ENCODE data around the gene MFSD11.

DNA sequence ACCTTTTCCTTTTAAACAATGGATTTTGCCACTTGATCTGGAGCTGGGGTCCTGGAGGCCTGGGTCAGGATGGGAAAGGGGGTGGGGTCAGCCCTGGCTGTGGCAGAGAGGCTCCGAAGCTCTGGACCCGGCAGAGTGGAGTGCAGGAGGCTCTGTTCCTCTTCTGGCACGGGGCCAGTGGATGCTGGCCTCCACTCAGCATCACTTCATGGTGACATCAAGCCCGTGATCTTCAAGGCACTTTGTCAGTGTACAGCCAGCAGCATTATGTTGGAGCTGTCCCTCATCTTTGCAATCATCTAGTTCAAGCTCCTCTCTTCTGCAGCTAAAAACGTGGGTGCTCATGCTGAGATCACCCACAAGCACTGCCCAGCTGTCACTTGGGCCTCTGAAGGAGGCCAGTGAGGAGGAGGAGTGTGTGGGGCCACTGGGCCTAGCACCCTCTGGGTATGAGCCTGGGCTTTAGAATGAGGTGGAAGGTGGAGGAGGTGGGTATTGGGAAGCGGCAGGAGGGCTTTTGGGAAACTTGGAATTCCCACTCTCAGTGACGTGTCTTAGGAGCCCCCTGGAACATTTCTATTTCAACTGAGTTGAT is 84.4 kb downstream of the MFSD11 start:
- TF ChIP-seq POLR2A (IDR thresholded peaks at IDR 0.05) (no peak), EP300 (IDR thresholded peaks at IDR 0.05) (no peak)
- TF ChIP-seq, protein P1, sequence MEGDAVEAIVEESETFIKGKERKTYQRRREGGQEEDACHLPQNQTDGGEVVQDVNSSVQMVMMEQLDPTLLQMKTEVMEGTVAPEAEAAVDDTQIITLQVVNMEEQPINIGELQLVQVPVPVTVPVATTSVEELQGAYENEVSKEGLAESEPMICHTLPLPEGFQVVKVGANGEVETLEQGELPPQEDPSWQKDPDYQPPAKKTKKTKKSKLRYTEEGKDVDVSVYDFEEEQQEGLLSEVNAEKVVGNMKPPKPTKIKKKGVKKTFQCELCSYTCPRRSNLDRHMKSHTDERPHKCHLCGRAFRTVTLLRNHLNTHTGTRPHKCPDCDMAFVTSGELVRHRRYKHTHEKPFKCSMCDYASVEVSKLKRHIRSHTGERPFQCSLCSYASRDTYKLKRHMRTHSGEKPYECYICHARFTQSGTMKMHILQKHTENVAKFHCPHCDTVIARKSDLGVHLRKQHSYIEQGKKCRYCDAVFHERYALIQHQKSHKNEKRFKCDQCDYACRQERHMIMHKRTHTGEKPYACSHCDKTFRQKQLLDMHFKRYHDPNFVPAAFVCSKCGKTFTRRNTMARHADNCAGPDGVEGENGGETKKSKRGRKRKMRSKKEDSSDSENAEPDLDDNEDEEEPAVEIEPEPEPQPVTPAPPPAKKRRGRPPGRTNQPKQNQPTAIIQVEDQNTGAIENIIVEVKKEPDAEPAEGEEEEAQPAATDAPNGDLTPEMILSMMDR (IDR thresholded peaks at IDR 0.05) = no peak
